ENCODE results near the gene ZNF333.

DNA sequence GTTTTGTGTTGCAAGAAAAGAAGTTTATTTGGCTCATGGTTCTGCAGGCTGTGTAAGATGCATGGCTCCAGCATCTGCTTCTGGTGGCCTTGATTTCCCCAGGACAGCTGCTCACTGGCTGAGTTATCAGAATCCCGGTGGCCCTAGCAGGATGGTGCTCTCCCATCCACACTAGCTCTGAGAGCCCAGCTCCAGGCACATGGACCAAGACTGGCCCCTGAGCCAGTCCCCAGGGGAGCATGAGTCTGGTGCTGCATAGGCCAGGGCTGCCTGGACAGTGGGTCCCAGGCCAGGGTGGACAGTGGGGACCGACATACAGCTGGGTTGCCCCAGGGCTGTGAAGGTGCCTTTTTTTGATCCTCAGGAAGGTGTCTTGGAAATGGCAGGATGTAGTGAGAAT is 78.2 kb downstream of the ZNF333 start:
- TF ChIP-seq, protein P1, sequence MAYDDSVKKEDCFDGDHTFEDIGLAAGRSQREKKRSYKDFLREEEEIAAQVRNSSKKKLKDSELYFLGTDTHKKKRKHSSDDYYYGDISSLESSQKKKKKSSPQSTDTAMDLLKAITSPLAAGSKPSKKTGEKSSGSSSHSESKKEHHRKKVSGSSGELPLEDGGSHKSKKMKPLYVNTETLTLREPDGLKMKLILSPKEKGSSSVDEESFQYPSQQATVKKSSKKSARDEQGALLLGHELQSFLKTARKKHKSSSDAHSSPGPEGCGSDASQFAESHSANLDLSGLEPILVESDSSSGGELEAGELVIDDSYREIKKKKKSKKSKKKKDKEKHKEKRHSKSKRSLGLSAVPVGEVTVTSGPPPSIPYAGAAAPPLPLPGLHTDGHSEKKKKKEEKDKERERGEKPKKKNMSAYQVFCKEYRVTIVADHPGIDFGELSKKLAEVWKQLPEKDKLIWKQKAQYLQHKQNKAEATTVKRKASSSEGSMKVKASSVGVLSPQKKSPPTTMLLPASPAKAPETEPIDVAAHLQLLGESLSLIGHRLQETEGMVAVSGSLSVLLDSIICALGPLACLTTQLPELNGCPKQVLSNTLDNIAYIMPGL (CRISPR knock-in tag; IDR thresholded peaks at IDR 0.05; ENCODE audit: borderline replicate concordance), result no peak
- TF ChIP-seq EP300 (IDR thresholded peaks at IDR 0.05), result no peak
- TF ChIP-seq, protein P2, sequence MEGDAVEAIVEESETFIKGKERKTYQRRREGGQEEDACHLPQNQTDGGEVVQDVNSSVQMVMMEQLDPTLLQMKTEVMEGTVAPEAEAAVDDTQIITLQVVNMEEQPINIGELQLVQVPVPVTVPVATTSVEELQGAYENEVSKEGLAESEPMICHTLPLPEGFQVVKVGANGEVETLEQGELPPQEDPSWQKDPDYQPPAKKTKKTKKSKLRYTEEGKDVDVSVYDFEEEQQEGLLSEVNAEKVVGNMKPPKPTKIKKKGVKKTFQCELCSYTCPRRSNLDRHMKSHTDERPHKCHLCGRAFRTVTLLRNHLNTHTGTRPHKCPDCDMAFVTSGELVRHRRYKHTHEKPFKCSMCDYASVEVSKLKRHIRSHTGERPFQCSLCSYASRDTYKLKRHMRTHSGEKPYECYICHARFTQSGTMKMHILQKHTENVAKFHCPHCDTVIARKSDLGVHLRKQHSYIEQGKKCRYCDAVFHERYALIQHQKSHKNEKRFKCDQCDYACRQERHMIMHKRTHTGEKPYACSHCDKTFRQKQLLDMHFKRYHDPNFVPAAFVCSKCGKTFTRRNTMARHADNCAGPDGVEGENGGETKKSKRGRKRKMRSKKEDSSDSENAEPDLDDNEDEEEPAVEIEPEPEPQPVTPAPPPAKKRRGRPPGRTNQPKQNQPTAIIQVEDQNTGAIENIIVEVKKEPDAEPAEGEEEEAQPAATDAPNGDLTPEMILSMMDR (IDR thresholded peaks at IDR 0.05), result no peak
- TF ChIP-seq, protein P3, sequence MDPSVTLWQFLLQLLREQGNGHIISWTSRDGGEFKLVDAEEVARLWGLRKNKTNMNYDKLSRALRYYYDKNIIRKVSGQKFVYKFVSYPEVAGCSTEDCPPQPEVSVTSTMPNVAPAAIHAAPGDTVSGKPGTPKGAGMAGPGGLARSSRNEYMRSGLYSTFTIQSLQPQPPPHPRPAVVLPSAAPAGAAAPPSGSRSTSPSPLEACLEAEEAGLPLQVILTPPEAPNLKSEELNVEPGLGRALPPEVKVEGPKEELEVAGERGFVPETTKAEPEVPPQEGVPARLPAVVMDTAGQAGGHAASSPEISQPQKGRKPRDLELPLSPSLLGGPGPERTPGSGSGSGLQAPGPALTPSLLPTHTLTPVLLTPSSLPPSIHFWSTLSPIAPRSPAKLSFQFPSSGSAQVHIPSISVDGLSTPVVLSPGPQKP (IDR thresholded peaks at IDR 0.05; ENCODE audit: low read depth, low read length), result no peak
- TF ChIP-seq, protein P4, sequence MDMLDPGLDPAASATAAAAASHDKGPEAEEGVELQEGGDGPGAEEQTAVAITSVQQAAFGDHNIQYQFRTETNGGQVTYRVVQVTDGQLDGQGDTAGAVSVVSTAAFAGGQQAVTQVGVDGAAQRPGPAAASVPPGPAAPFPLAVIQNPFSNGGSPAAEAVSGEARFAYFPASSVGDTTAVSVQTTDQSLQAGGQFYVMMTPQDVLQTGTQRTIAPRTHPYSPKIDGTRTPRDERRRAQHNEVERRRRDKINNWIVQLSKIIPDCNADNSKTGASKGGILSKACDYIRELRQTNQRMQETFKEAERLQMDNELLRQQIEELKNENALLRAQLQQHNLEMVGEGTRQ (IDR thresholded peaks at IDR 0.05), result no peak
- TF ChIP-seq, protein P5, sequence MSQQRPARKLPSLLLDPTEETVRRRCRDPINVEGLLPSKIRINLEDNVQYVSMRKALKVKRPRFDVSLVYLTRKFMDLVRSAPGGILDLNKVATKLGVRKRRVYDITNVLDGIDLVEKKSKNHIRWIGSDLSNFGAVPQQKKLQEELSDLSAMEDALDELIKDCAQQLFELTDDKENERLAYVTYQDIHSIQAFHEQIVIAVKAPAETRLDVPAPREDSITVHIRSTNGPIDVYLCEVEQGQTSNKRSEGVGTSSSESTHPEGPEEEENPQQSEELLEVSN (IDR thresholded peaks at IDR 0.05; ENCODE audit: borderline replicate concordance, low read depth), result no peak
- TF ChIP-seq, protein P6, sequence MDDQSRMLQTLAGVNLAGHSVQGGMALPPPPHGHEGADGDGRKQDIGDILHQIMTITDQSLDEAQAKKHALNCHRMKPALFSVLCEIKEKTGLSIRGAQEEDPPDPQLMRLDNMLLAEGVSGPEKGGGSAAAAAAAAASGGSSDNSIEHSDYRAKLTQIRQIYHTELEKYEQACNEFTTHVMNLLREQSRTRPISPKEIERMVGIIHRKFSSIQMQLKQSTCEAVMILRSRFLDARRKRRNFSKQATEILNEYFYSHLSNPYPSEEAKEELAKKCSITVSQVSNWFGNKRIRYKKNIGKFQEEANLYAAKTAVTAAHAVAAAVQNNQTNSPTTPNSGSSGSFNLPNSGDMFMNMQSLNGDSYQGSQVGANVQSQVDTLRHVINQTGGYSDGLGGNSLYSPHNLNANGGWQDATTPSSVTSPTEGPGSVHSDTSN (IDR thresholded peaks at IDR 0.05), result no peak
- no peak for TF ChIP-seq JUNB (IDR thresholded peaks at IDR 0.05)
- no peak for TF ChIP-seq MAFK (IDR thresholded peaks at IDR 0.05; ENCODE audit: partially characterized antibody)
- no peak for TF ChIP-seq FOSL2 (IDR thresholded peaks at IDR 0.05)
- no peak for TF ChIP-seq FOSL2 (CRISPR knock-in tag; IDR thresholded peaks at IDR 0.05)
- TF ChIP-seq RAD21 (conservative IDR thresholded peaks at IDR 0.05 in 1 of 2, IDR thresholded peaks at IDR 0.05 in 1 of 2), result no peak

Data from A549 (cell line).